NCI-H2196 treated with DMSO at 0.1 percent for 48 hours (cell line): ENCODE results near the gene IFNA8.
"Not testable (repeated sequence)": the region's sequence is repeated elsewhere in the genome, so short reads cannot be mapped to it uniquely, and the experiment has no call there.

ENCODE experiments used
- DNase-seq: peaks from one replicate; lab custom pipeline; 2025; ENCODE audit not compliant: unreplicated experiment; lab: John Stamatoyannopoulos, UW

IFNA8 gene

GRCh38 chr9:21408817-21409216 is at the start of gene IFNA8:
Gene IFNA8, plus strand, starts transcription at chr9:21409117. Its CDS starts 60 bp downstream, at chr9:21409177.
- DNase-seq: no peak

GRCh38 chr9:21362287-21362686 is 46.6 kb upstream of the IFNA8 start:
- DNase-seq: no peak

GRCh38 chr9:21367169-21367568 is 41.7 kb upstream of the IFNA8 start:
- not testable (repeated sequence) for DNase-seq

GRCh38 chr9:21367957-21368356 is 41.0 kb upstream of the IFNA8 start, which contains the start of gene IFNA13:
Gene IFNA13, minus strand, starts transcription at chr9:21368057. Its CDS starts 47 bp downstream, at chr9:21368010.
- no peak for DNase-seq

- DNase-seq: not testable (repeated sequence)
Measured at GRCh38 chr9:21371467-21371866, 37.5 kb upstream of the IFNA8 start.

GRCh38 chr9:21381448-21382339 is 27.2 kb upstream of the IFNA8 start:
- DNase-seq: no peak

GRCh38 chr9:21383627-21384026 is 25.3 kb upstream of the IFNA8 start:
- DNase-seq: no peak

- DNase-seq: no peak
Measured at GRCh38 chr9:21385131-21385670, 23.7 kb upstream of the IFNA8 start, which contains the start of gene IFNA2. Gene IFNA2, minus strand, starts transcription at chr9:21385398. Its CDS starts 69 bp downstream, at chr9:21385329.

- no peak for DNase-seq
Measured at GRCh38 chr9:21392270-21392669, 16.6 kb upstream of the IFNA8 start.

GRCh38 chr9:21395778-21396717 is 12.9 kb upstream of the IFNA8 start:
- no peak for DNase-seq

GRCh38 chr9:21398955-21399489 is 9.9 kb upstream of the IFNA8 start:
- DNase-seq: no peak

- DNase-seq: no peak
Measured at GRCh38 chr9:21399956-21400355, 9.0 kb upstream of the IFNA8 start.

- no peak for DNase-seq
Measured at GRCh38 chr9:21402386-21403251, 6.3 kb upstream of the IFNA8 start.

GRCh38 chr9:21404146-21404545 is 4.8 kb upstream of the IFNA8 start:
- no peak for DNase-seq

- DNase-seq: no peak
Measured at GRCh38 chr9:21412107-21412506, 3.2 kb downstream of the IFNA8 start.

GRCh38 chr9:21413151-21413550 is 4.2 kb downstream of the IFNA8 start:
- no peak for DNase-seq

- no peak for DNase-seq
Measured at GRCh38 chr9:21413624-21414023, 4.7 kb downstream of the IFNA8 start.

- DNase-seq: no peak
Measured at GRCh38 chr9:21414220-21414940, 5.5 kb downstream of the IFNA8 start.
